CD4-positive, alpha-beta T cell (primary cell): ENCODE results near the gene ATP6V1D. TPM values are rescaled to one million over a fixed set of nuclear protein-coding genes. Genes with fewer than 3 reads are reported as not detected.

Experiments
- ATAC-seq: fragments of 200-7000 bp; cut with Tn5 transposase; one replicate; pipeline ENCODE4 v1.10.0; 2022; ENCODE audit warnings: mild to moderate bottlenecking; ENCODE audit not compliant: poor library complexity
- CTCF ChIA-PET: fragments of 350-600 bp; sonication (Branson Sonifier 250); formaldehyde crosslinking; loops from one replicate; lab custom pipeline; 2021; ENCODE audit warnings: antibody characterized with exemption, inconsistent platforms; lab: Charles Lee
- POLR2A ChIA-PET: fragments of 350-600 bp; sonication (Branson Sonifier 250); formaldehyde crosslinking; loops from one replicate; lab custom pipeline; 2021; ENCODE audit warnings: antibody characterized with exemption, inconsistent platforms; lab: Charles Lee
- DNase-seq, 14 experiments: peaks; one replicate each; pipeline ENCODE4 v3.0.0-alpha.2; 2013 to 2020; ENCODE audit warnings: mixed read lengths in 2 of 14
- H3K27ac ChIP-seq, 2 donors: one replicate each; pipeline versions ENCODE4 v1.5.1 to v1.7.0; 2013; ENCODE audit warnings: low read length in 2 of 2, low read depth in 1 of 2, mild to moderate bottlenecking in 1 of 2
- H3K27me3 ChIP-seq, 2 experiments: 1 replicate in 1 of 2; 2 replicates in 1 of 2; pipeline versions ENCODE4 v1.6.1 to v1.7.0; 2013; ENCODE audit warnings: low read length in 2 of 2, control low read depth in 1 of 2, mild to moderate bottlenecking in 1 of 2, moderate library complexity in 1 of 2; ENCODE audit not compliant: insufficient read depth in 2 of 2, control insufficient read depth in 1 of 2
- H3K36me3 ChIP-seq: one replicate; pipeline ENCODE4 v1.6.1; 2013; ENCODE audit warnings: low read length, control low read depth; ENCODE audit not compliant: insufficient read depth
- H3K4me1 ChIP-seq: one replicate; pipeline ENCODE4 v1.6.1; 2013; ENCODE audit warnings: low read length, control low read depth; ENCODE audit not compliant: insufficient read depth
- H3K4me3 ChIP-seq: one replicate; pipeline ENCODE4 v1.5.1; 2013; ENCODE audit warnings: mild to moderate bottlenecking, low read length, moderate library complexity
- H3K9me3 ChIP-seq, 2 experiments: 1 replicate in 1 of 2; 2 replicates in 1 of 2; pipeline versions ENCODE4 v1.6.1 to v1.7.0; 2013; ENCODE audit warnings: low read length in 2 of 2, mild to moderate bottlenecking in 2 of 2, control low read depth in 1 of 2, moderate library complexity in 1 of 2; ENCODE audit not compliant: control insufficient read depth in 1 of 2, insufficient read depth in 1 of 2
- H3K27ac Mint-ChIP-seq: one replicate; pipeline ENCODE4 v1.8.0; 2020; ENCODE audit warnings: mixed read lengths
- H3K27me3 Mint-ChIP-seq: one replicate; pipeline ENCODE4 v1.8.0; 2021; ENCODE audit warnings: mixed read lengths
- H3K36me3 Mint-ChIP-seq: one replicate; pipeline ENCODE4 v1.8.0; 2021; ENCODE audit warnings: low read depth, mixed read lengths
- H3K4me1 Mint-ChIP-seq: one replicate; pipeline ENCODE4 v1.8.0; 2021; ENCODE audit warnings: low read depth, mixed read lengths
- H3K4me3 Mint-ChIP-seq: one replicate; pipeline ENCODE4 v1.8.0; 2020; ENCODE audit warnings: mild to moderate bottlenecking, mixed read lengths
- H3K9me3 Mint-ChIP-seq: one replicate; pipeline ENCODE4 v1.8.0; 2020; ENCODE audit warnings: mixed read lengths
- CTCF ChIP-seq: fragments of 200-600 bp; IDR thresholded peaks from one replicate; pipeline ENCODE4 v1.8.0; 2022; ENCODE audit warnings: antibody characterized with exemption, mild to moderate bottlenecking
- intact Hi-C, 2 experiments: fragments of 100-400 bp; cut with DNase I in 1 of 2; cut with micrococcal nuclease in 1 of 2; formaldehyde crosslinking; loops; one replicate each; pipeline versions ENCODE4 v1.15.1 to v1.9.0; 2023 to 2025; cut with DNase I, micrococcal nuclease
- total RNA-seq, 174 experiments: library from RNA in 2 of 174; stranded (reverse) in 2 of 174; gene quantifications; one replicate each; pipeline ENCODE4 v1.2.3 and lab custom pipeline; 2021 to 2026

ATP6V1D gene
- total RNA-seq, 2 experiments from 2014 or later = 25.2 to 36.2 TPM

DNA sequence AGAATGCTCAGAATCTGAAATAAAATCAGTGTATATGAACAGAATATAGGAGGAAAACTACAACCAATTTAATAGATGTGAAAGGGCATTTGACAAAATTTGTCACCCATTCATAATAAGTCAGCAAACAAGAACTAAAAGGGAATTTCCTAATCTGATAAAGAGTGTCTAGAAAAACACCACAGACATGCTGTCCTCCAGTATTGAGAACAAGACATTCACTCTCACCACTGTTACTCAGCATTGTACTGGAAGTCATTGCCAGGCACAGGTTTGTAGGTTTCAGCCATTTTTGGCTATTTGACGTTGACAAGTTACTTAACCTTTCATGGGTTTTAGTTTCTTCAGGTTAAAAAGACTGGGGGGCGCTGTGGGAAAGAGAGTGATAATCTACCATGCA is 13.7 kb upstream of the ATP6V1D start:
- DNase-seq = no peak
- CTCF ChIA-PET = no interaction called here
- H3K9me3 Mint-ChIP-seq = no peaks in the 10 kb centered on the region
- POLR2A ChIA-PET = no interaction called here
- Histone ChIP-seq H3K4me3 (no peak overlapping the region), H3K4me1 (peaks cover 4% of the 10 kb centered on the region), H3K9me3 (no peaks in the 10 kb centered on the region), H3K36me3 (peaks cover 92% of the 10 kb centered on the region), H3K27ac (no peak overlapping the region), H3K27me3 (no peaks in the 10 kb centered on the region)
- peaks cover 96% of the 10 kb centered on the region for H3K36me3 Mint-ChIP-seq
- no peak overlapping the region for H3K4me3 Mint-ChIP-seq
- H3K27ac Mint-ChIP-seq = peak overlapping the region; percentile 65
- peaks cover 36% of the 10 kb centered on the region for H3K4me1 Mint-ChIP-seq
- TF ChIP-seq CTCF = no peak
- intact Hi-C loops = no loop called here
- ATAC-seq = no peak
- no peaks in the 10 kb centered on the region for H3K27me3 Mint-ChIP-seq

DNA sequence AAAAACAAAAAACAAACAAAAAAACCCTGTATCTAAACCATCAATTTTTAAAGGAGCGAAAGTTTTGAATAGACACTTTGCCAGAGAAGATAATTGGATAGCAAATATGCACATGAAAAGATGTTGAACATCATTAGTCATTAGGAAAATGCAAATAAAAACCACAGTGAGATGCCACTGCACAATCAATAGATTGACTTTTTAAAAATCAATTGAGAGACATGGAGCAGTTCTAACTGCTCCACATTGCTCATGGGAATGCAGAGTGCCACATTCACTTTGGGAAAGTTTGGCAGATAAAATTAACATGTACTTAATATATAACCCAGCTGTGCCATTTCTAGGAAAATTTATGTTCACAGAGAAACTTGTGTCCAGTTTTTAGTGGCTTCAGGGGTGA is 13.2 kb upstream of the ATP6V1D start:
- CTCF ChIA-PET = no interaction called here
- no peak overlapping the region for H3K4me3 ChIP-seq
- peaks cover 91% of the 10 kb centered on the region for H3K36me3 ChIP-seq
- H3K27ac Mint-ChIP-seq = peak overlapping the region; percentile 65
- DNase-seq (no peak), ATAC-seq (no peak)
- H3K9me3 ChIP-seq = no peaks in the 10 kb centered on the region
- H3K27me3 Mint-ChIP-seq = no peaks in the 10 kb centered on the region
- H3K36me3 Mint-ChIP-seq = peaks cover 95% of the 10 kb centered on the region
- H3K4me3 Mint-ChIP-seq = no peak overlapping the region
- TF ChIP-seq CTCF = no peak
- no peaks in the 10 kb centered on the region for H3K9me3 Mint-ChIP-seq
- H3K4me1 ChIP-seq = peaks cover 8% of the 10 kb centered on the region
- POLR2A ChIA-PET = no interaction called here
- no peaks in the 10 kb centered on the region for H3K27me3 ChIP-seq
- intact Hi-C loops = no loop called here
- no peak overlapping the region for H3K27ac ChIP-seq
- H3K4me1 Mint-ChIP-seq = peaks cover 40% of the 10 kb centered on the region

GRCh38 chr14:67371247-67372148 is 11.9 kb upstream of the ATP6V1D start:
- H3K9me3 Mint-ChIP-seq = no peaks in the 10 kb centered on the region
- no peak for ATAC-seq
- Histone ChIP-seq H3K4me1 (peaks cover 11% of the 10 kb centered on the region), H3K9me3 (no peaks in the 10 kb centered on the region), H3K27ac (no peak overlapping the region), H3K36me3 (peaks cover 90% of the 10 kb centered on the region), H3K27me3 (no peaks in the 10 kb centered on the region), H3K4me3 (no peak overlapping the region)
- ChIA-PET CTCF (no interaction called here), POLR2A (no interaction called here)
- intact Hi-C loops = no loop called here
- no peak overlapping the region for H3K4me3 Mint-ChIP-seq
- H3K4me1 Mint-ChIP-seq = peaks cover 47% of the 10 kb centered on the region
- H3K36me3 Mint-ChIP-seq = peaks cover 95% of the 10 kb centered on the region
- DNase-seq = no peak
- H3K27ac Mint-ChIP-seq = peak overlapping the region; percentile 61
- no peaks in the 10 kb centered on the region for H3K27me3 Mint-ChIP-seq
- no peak for TF ChIP-seq CTCF
